PC-9 (cell line): ENCODE results near the gene ACSM3. TPM values are rescaled to one million over a fixed set of nuclear protein-coding genes. Genes with fewer than 3 reads are reported as not detected.

Source experiments
- BruUV-seq: library from RNA; stranded (reverse); fragments of 400-500 nt; replicated peaks from 2 replicates; lab custom pipeline; 2021; lab: Mats Ljungman, UMichigan
- CTCF ChIA-PET: fragments of 300-600 bp; sonication (Branson Sonifier 250); formaldehyde crosslinking; loops from one replicate; lab custom pipeline; 2022; ENCODE audit warnings: antibody characterized with exemption; lab: Charles Lee
- POLR2A ChIA-PET: fragments of 300-600 bp; sonication (Branson Sonifier 250); formaldehyde crosslinking; loops from one replicate; lab custom pipeline; 2022; ENCODE audit warnings: antibody characterized with exemption; ENCODE audit not compliant: unreplicated experiment; lab: Charles Lee
- DNase-seq, 2 experiments: peaks; one replicate each; pipeline versions ENCODE4 v3.0.0 to v3.0.0-alpha.2; 2015 to 2022; ENCODE audit warnings: mixed read lengths in 1 of 2
- H2AFZ ChIP-seq: fragments of 200-600 bp; sonication (generic); 2 replicates; pipeline ENCODE4 v1.8.1; 2017; ENCODE audit warnings: antibody characterized with exemption
- H3F3A ChIP-seq: fragments of 200-600 bp; sonication (generic); 2 replicates; pipeline ENCODE4 v1.8.1; 2017; ENCODE audit warnings: antibody characterized with exemption, mild to moderate bottlenecking, low read depth; ENCODE audit not compliant: insufficient read depth
- H3K27ac ChIP-seq: fragments of 200-600 bp; sonication (generic); 2 replicates; pipeline ENCODE4 v1.6.1; 2016; ENCODE audit warnings: mixed run types
- H3K27me3 ChIP-seq: fragments of 200-600 bp; sonication (generic); 2 replicates; pipeline ENCODE4 v1.6.1; 2016; ENCODE audit warnings: low read depth, mixed run types; ENCODE audit not compliant: insufficient read depth
- H3K36me3 ChIP-seq: fragments of 200-600 bp; sonication (generic); 2 replicates; pipeline ENCODE4 v1.6.1; 2016; ENCODE audit warnings: low read depth, mixed run types
- H3K4me1 ChIP-seq: fragments of 200-600 bp; sonication (generic); replicated peaks from 2 replicates; pipeline ENCODE4 v1.6.1; 2016; ENCODE audit warnings: mixed run types; ENCODE audit not compliant: insufficient read depth
- H3K4me2 ChIP-seq: fragments of 200-600 bp; sonication (generic); 2 replicates; pipeline ENCODE4 v1.6.1; 2017; ENCODE audit warnings: mixed run types
- H3K4me3 ChIP-seq: fragments of 200-600 bp; sonication (generic); 2 replicates; pipeline ENCODE4 v1.6.1; 2016; ENCODE audit warnings: mixed run types
- H3K79me2 ChIP-seq: fragments of 200-600 bp; sonication (generic); 2 replicates; pipeline ENCODE4 v1.6.1; 2017; ENCODE audit warnings: low read depth, mixed run types
- H3K9me2 ChIP-seq: fragments of 200-600 bp; sonication (generic); 2 replicates; pipeline ENCODE4 v1.8.1; 2017; ENCODE audit warnings: mild to moderate bottlenecking; ENCODE audit not compliant: insufficient read depth
- H3K9me3 ChIP-seq: fragments of 200-600 bp; sonication (generic); 2 replicates; pipeline ENCODE4 v1.8.1; 2016; ENCODE audit warnings: low read depth; ENCODE audit not compliant: insufficient read depth
- H4K20me1 ChIP-seq: fragments of 200-600 bp; sonication (generic); 2 replicates; pipeline ENCODE4 v1.8.1; 2017; ENCODE audit not compliant: insufficient read depth
- EZH2 ChIP-seq: fragments of 200-600 bp; sonication (generic); IDR thresholded peaks from 2 replicates; pipeline ENCODE4 v1.8.0; 2017; ENCODE audit warnings: antibody characterized with exemption, low read depth
- intact Hi-C: fragments of 100-400 bp; cut with micrococcal nuclease; formaldehyde crosslinking; loops from one replicate; pipeline ENCODE4 v1.10.0; 2022; ENCODE audit not compliant: unreplicated experiment
- total RNA-seq: library from RNA; stranded (reverse); gene quantifications from 2 replicates; pipeline ENCODE4 v1.2.3, GENCODE V29; 2021
- TF ChIP-seq, protein P1 (sequence below): fragments of 200-600 bp; sonication (generic); conservative IDR thresholded peaks from 2 replicates; pipeline ENCODE4 v1.6.1; 2017; ENCODE audit warnings: mixed run types, antibody characterized with exemption, mild to moderate bottlenecking, moderate library complexity

ACSM3 gene
- total RNA-seq, 1 experiment from 2014 or later: 2.4 TPM

GRCh38 chr16:20726661-20727060 lies 37.2 kb upstream of the ACSM3 start:
- H3K4me2 ChIP-seq: no peak overlapping the region
- H3K4me1 ChIP-seq: no peaks in the 10 kb centered on the region
- no peak overlapping the region for H2AFZ ChIP-seq
- no peak for DNase-seq
- no peak overlapping the region for H3K27ac ChIP-seq
- no peaks in the 10 kb centered on the region for H3K9me3 ChIP-seq
- H3F3A ChIP-seq: 0 out of 2 replicates have a peak, but pooled peaks cover 1% of the 10 kb centered on the region
- intact Hi-C loops: no loop called here
- POLR2A ChIA-PET: no interaction called here
- no TSS peak for BruUV-seq
- CTCF ChIA-PET: interaction anchor here (0.6 kb wide), 1 partner anchor 9 kb away, joined by 3 read pairs; no protein-coding TSS in a partner anchor
- no peak overlapping the region for H3K4me3 ChIP-seq
- no peaks in the 10 kb centered on the region for H4K20me1 ChIP-seq
- H3K9me2 ChIP-seq: no peaks in the 10 kb centered on the region
- no peaks in the 10 kb centered on the region for H3K36me3 ChIP-seq
- no peak for TF ChIP-seq EZH2
- TF ChIP-seq, protein P1, sequence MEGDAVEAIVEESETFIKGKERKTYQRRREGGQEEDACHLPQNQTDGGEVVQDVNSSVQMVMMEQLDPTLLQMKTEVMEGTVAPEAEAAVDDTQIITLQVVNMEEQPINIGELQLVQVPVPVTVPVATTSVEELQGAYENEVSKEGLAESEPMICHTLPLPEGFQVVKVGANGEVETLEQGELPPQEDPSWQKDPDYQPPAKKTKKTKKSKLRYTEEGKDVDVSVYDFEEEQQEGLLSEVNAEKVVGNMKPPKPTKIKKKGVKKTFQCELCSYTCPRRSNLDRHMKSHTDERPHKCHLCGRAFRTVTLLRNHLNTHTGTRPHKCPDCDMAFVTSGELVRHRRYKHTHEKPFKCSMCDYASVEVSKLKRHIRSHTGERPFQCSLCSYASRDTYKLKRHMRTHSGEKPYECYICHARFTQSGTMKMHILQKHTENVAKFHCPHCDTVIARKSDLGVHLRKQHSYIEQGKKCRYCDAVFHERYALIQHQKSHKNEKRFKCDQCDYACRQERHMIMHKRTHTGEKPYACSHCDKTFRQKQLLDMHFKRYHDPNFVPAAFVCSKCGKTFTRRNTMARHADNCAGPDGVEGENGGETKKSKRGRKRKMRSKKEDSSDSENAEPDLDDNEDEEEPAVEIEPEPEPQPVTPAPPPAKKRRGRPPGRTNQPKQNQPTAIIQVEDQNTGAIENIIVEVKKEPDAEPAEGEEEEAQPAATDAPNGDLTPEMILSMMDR: no peak
- H3K27me3 ChIP-seq: peaks cover 4% of the 10 kb centered on the region; the same call in 1 of the 2 replicates
- H3K79me2 ChIP-seq: no peaks in the 10 kb centered on the region

DNA sequence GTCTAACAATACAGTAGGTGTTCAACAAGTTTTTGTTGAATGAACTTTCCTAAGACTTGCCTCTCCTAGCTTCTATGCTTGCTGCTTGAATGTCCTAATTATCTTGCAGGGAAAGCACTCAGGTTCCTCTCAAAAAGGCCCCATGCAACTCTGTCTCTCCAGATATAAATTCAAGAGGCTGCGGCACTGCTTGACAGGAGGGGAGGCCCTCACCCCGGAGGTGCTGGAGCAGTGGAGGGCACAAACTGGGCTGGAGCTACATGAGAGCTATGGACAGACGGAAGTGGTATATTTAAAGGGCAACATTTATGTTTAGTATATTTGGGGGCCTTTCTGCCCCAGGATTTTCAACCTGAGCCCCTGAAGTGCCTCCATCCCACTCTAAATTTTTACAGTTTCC lies 36.6 kb upstream of the ACSM3 start:
- BruUV-seq: no TSS peak
- Histone ChIP-seq H3K27me3 (peaks cover 4% of the 10 kb centered on the region; the same call in 1 of the 2 replicates), H3K27ac (no peak overlapping the region), H3K9me3 (no peaks in the 10 kb centered on the region), H3K4me3 (no peak overlapping the region), H3K4me2 (no peak overlapping the region), H3K79me2 (no peaks in the 10 kb centered on the region), H3K9me2 (no peaks in the 10 kb centered on the region), H2AFZ (no peak overlapping the region), H3F3A (0 out of 2 replicates have a peak, but pooled peaks cover 2% of the 10 kb centered on the region), H4K20me1 (no peaks in the 10 kb centered on the region), H3K36me3 (no peaks in the 10 kb centered on the region), H3K4me1 (no peaks in the 10 kb centered on the region)
- intact Hi-C loops: no loop called here
- DNase-seq: no peak
- ChIA-PET CTCF (interaction anchor here (0.6 kb wide), 1 partner anchor 9 kb away, joined by 3 read pairs; no protein-coding TSS in a partner anchor), POLR2A (no interaction called here)
- TF ChIP-seq EZH2: no peak
- TF ChIP-seq, protein P1: no peak

DNA sequence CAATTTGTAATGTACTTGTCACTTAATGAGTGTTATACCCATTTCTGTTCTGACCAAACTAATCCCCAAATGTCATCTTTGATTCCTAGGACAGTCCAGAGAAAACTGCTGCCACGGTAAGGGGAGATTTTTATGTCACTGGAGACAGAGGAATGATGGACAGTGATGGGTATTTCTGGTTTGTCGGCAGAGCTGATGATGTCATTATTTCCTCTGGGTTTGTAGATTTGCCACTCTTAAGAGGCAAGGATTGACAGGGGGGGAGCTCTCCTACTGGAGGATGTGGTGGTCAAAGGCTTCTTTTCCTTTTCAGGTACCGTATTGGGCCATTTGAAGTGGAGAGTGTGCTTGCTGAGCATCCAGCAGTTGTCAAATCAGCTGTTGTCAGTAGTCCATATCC lies 34.7 kb upstream of the ACSM3 start:
- no peak for DNase-seq
- Histone ChIP-seq H3K9me3 (no peaks in the 10 kb centered on the region), H3K36me3 (no peaks in the 10 kb centered on the region), H3K27ac (no peak overlapping the region), H3K4me3 (no peak overlapping the region), H3K4me1 (no peaks in the 10 kb centered on the region), H2AFZ (no peak overlapping the region), H3F3A (0 out of 2 replicates have a peak, but pooled peaks cover 2% of the 10 kb centered on the region), H3K79me2 (no peaks in the 10 kb centered on the region), H3K27me3 (peaks cover 4% of the 10 kb centered on the region; the same call in 1 of the 2 replicates), H4K20me1 (no peaks in the 10 kb centered on the region), H3K4me2 (no peak overlapping the region), H3K9me2 (no peaks in the 10 kb centered on the region)
- intact Hi-C loops: no loop called here
- BruUV-seq: no TSS peak
- POLR2A ChIA-PET: no interaction called here
- CTCF ChIA-PET: interaction anchor here (0.6 kb wide), 1 partner anchor 431 kb away, joined by 4 read pairs; no protein-coding TSS in a partner anchor
- TF ChIP-seq EZH2: no peak
- TF ChIP-seq, protein P1: no peak
